Measurements from ENCODE around the gene PDE4D.

PDE4D gene

GRCh38 chr5:59593439-59594007 is 300.0 kb downstream of the PDE4D start:
- no peak overlapping the region for H3K27ac ChIP-seq

DNA sequence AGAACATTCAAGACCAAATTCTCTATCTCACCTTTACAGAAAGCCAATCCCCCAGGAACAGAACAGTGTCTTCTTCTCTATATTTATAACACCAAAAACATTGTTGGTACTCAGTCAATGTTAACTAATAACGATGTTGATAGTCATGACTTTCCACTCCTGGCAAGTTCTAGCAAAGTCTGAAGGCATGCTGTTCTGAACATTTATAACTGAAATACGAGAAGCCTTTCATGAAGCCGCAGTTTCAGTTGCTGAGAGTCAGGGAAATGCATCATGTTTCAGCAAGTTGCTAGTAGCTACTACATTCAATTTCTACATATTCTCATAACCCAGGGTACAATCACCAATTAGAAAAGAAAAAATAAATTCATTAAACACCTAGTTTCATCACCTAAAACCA is 301.4 kb downstream of the PDE4D start:
- no peak overlapping the region for H3K27ac ChIP-seq
- no peak for TF ChIP-seq ZFX (IDR thresholded peaks at IDR 0.05; ENCODE audit: borderline replicate concordance)

More at GRCh38 chr5:59593439-59594007, 300.0 kb downstream of the PDE4D start:
- TF ChIP-seq ZFX (IDR thresholded peaks at IDR 0.05; ENCODE audit: borderline replicate concordance) = no peak

DNA sequence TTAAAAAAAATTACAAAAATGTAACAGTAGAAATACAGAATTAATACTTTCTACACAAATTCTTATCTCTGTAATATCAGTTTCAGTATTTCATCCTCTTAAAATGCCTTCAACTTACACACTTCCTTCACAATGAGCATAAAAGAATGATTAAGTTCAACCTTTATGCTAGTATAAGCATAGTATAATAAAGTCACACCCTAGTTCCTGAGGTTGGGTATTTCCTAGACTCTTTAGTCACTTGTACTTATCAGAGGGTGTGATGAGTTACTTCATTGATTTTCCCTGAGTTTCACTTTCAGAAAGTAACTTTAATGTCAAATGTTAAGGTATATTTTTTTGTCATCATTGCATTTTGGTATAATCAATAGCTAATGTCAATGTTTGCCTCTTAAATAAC is 302.4 kb downstream of the PDE4D start:
- TF ChIP-seq ZFX (IDR thresholded peaks at IDR 0.05; ENCODE audit: borderline replicate concordance) (no peak), CTCF (IDR thresholded peaks at IDR 0.05) (no peak)
- H3K27ac ChIP-seq = no peak overlapping the region

GRCh38 chr5:59588922-59589321 is 304.6 kb downstream of the PDE4D start:
- TF ChIP-seq ZFX (IDR thresholded peaks at IDR 0.05; ENCODE audit: borderline replicate concordance) (no peak), CTCF (IDR thresholded peaks at IDR 0.05) (no peak)
- no peak overlapping the region for H3K27ac ChIP-seq

GRCh38 chr5:59587489-59588337 is 305.8 kb downstream of the PDE4D start:
- TF ChIP-seq ZFX (IDR thresholded peaks at IDR 0.05; ENCODE audit: borderline replicate concordance) (no peak), CTCF (IDR thresholded peaks at IDR 0.05) (0 out of 2 replicates have a peak, but pooled peaks have one; percentile 7)
- no peak overlapping the region for H3K27ac ChIP-seq

GRCh38 chr5:59586841-59587240 is 306.7 kb downstream of the PDE4D start:
- no peak overlapping the region for H3K27ac ChIP-seq
- no peak for TF ChIP-seq CTCF (IDR thresholded peaks at IDR 0.05)

DNA sequence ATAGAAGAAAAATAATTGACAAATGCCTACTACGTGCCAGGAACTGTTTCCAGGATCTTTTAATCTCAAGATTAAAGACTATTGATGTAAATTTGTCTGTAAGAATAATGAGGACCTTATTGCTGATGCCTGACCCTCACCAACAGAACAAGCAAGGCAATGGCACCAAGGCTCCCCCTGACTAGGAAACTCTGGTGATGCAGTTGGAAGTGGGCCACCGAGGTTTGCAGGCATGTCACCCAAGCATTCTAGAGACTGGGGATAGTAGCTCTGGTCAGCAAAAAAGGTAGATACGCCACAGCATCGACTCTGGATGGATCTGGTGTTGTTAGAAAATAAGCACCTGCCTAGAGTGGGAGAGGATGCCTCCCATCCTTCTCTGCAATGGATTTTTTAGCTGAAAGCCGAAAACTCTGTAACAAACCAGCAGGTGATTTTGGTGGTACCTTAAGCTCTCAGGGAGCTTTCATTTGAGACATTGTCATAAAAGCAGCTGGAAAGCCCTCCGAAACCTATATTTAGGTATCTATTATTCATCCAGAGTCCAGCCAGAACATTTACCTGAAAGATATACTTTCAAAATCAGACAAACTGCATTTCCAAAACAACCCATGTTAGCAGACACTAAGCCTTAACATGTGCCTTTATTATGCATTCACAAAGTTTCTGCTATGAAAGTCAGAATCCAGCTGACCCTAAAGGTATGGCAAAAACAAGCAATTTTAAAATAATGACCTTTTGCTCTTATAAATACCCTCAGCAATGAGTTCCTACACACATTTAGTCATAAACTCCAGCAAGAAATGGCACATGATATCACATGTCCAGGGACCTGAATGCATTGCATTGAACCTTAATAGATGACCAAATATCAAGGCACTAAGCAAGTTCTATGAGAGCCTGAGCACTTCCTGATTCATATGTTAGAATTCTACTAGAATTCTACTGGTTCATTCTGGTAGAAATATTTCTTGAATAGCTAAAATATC is 308.4 kb downstream of the PDE4D start:
- no peak overlapping the region for H3K27ac ChIP-seq
- TF ChIP-seq CTCF (IDR thresholded peaks at IDR 0.05) = no peak
- no peak for TF ChIP-seq ZFX (IDR thresholded peaks at IDR 0.05; ENCODE audit: borderline replicate concordance)

All from 22Rv1 (cell line).